ENCODE data around the gene NUDT1.

Gene NUDT1

DNA sequence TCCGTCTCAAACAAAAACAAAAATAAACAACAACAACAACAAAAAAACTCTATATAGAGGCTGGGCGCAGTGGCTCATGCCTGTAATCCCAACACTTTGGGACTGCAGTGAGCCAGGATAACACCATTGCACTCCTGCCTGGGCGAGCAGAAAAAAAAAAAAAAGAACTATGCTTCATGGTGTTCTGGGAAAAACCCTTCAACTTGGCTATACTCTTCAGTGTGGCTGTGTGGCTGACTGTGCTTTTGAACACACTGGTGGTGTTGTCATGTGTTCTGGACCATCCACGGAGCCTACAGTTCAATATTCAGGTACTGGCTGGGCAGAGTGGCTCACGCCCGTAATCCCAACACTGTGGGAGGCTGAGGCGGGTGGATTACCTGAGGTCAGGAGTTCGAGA lies 45.7 kb downstream of the NUDT1 start:
- no peak overlapping the region for H3K4me3 ChIP-seq (ENCODE audit: low read depth, low read length)
- DNase-seq (ENCODE audit: low read depth): no peak
- TF ChIP-seq, protein P1, sequence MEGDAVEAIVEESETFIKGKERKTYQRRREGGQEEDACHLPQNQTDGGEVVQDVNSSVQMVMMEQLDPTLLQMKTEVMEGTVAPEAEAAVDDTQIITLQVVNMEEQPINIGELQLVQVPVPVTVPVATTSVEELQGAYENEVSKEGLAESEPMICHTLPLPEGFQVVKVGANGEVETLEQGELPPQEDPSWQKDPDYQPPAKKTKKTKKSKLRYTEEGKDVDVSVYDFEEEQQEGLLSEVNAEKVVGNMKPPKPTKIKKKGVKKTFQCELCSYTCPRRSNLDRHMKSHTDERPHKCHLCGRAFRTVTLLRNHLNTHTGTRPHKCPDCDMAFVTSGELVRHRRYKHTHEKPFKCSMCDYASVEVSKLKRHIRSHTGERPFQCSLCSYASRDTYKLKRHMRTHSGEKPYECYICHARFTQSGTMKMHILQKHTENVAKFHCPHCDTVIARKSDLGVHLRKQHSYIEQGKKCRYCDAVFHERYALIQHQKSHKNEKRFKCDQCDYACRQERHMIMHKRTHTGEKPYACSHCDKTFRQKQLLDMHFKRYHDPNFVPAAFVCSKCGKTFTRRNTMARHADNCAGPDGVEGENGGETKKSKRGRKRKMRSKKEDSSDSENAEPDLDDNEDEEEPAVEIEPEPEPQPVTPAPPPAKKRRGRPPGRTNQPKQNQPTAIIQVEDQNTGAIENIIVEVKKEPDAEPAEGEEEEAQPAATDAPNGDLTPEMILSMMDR (conservative IDR thresholded peaks at IDR 0.05; ENCODE audit: low read depth, low read length): no peak

DNA sequence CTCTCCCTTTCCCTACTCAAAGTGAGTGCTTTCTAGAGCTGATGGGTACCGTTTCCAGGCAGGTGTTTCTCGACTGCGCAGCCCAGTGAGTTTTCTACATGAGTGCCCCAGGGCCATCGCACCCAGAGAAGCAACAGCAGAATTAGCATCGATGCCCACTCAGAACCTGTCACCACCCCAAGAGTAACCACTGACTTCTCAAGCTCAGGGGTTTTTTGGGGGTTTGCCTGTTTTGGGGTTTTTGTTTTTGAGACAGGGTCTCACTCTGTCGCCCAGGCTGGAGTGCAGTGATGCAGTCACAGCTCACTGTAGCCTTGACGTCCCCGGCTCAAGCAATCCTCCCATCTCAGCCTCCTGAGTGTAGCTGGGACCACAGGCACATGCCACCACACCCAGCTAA lies 46.5 kb downstream of the NUDT1 start:
- H3K4me3 ChIP-seq (ENCODE audit: low read depth, low read length): no peak overlapping the region
- TF ChIP-seq, protein P1 (conservative IDR thresholded peaks at IDR 0.05; ENCODE audit: low read depth, low read length): no peak

DNA sequence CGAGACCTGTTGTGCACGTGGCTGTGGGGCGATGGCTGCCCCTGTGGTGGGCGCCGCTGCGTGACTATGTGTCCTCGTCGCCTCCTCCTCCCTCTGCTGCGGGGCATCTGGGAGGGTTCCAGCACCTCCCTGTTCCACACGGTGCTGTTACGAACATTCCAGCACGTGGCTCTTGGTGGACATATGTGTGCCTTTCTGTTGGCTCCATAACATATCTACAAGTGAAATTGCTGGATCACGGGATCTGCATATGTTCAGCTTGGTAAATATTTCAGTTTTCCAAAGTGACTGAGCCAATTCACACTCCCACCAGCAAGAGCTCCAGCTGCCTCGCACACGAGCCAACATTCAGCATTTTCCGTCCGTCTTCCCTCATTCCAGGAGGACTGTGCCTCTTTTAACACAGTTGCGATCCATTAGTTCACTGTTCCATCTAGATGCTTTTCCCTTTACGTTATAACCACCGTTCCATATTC lies 47.1 kb downstream of the NUDT1 start:
- H3K4me3 ChIP-seq (ENCODE audit: low read depth, low read length): no peak overlapping the region
- DNase-seq (ENCODE audit: low read depth): no peak
- TF ChIP-seq, protein P1 (conservative IDR thresholded peaks at IDR 0.05; ENCODE audit: low read depth, low read length): no peak

More for the DNA sequence above, 46.5 kb downstream of the NUDT1 start:
- no peak for DNase-seq (ENCODE audit: low read depth)

DNA sequence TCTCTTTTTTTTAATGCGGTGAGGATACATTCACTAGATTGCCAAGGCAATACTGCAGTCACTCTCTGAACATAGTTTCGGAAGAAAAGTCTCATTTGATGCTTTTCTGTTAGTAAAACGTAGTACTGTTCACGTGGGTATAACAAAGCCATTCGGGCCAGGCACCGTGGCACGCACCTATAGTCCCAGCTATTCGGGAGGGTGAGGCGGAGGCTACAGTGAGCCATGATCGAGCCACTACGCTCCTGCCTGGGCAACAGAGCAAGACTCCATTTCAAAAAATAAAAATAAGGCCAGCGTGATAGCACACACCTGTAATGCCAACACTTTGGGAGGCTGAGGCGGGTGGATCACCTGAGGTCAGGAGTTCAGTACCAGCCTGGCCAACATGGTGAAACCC lies 47.6 kb downstream of the NUDT1 start:
- H3K4me3 ChIP-seq (ENCODE audit: low read depth, low read length): no peak overlapping the region
- TF ChIP-seq, protein P1 (conservative IDR thresholded peaks at IDR 0.05; ENCODE audit: low read depth, low read length): no peak

DNA sequence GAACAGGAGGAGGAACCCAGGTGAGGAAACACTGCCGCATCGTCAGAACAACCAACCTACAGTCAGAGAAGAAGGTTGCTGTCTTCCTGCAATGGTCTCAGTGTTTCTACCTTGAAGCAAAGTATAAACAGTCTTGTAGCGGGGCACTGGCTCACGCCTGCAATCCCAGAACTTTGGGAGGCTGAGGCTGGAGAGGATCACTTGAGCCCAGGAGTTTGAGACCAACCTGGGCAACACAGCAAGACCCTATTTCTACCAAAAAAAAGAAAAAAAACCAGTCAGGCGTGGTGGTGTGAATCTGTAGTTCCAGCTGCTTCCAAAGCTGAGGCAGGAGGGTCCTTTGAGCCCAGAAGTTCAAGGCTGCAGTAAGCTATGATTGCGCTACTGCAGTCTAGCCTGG lies 48.9 kb downstream of the NUDT1 start:
- no peak for DNase-seq (ENCODE audit: low read depth)
- TF ChIP-seq, protein P1 (conservative IDR thresholded peaks at IDR 0.05; ENCODE audit: low read depth, low read length): no peak

More for the DNA sequence above, 47.6 kb downstream of the NUDT1 start:
- no peak for DNase-seq (ENCODE audit: low read depth)

DNA sequence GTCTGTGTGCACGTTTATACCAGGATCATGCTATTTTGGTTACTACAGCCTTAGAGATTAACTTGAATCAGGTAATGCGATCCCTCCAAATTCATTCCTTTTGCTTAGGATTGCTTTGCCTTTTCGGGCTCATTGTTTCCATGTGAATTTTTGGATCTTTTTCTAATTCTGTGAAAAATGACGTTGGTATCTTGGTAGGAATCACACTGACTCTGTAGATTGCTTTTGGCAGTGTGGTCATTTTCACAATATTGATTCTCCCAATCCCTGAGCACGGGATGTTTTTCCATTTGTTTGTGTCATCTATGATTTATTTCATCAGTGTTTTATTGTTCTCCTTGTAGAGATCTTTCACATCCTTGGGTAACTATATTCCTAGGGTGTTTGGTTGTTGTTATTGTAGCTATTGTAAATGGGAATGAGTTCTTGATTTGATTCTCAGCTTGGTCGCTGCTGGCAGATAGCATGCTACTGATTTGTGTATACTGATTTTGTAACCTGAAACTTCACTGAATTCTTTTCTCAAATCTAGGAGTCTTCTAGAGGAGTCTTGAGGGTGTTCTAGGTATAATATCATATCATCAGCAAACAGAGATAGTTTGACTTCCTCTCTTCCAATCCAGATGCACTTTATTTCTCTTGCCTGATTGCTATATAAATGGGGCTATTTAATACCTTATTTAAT lies 54.1 kb downstream of the NUDT1 start:
- DNase-seq (ENCODE audit: low read depth): no peak
- no peak overlapping the region for H3K4me3 ChIP-seq (ENCODE audit: low read depth, low read length)
- TF ChIP-seq, protein P1 (conservative IDR thresholded peaks at IDR 0.05; ENCODE audit: low read depth, low read length): no peak

More for the DNA sequence above, 48.9 kb downstream of the NUDT1 start:
- no peak overlapping the region for H3K4me3 ChIP-seq (ENCODE audit: low read depth, low read length)

DNA sequence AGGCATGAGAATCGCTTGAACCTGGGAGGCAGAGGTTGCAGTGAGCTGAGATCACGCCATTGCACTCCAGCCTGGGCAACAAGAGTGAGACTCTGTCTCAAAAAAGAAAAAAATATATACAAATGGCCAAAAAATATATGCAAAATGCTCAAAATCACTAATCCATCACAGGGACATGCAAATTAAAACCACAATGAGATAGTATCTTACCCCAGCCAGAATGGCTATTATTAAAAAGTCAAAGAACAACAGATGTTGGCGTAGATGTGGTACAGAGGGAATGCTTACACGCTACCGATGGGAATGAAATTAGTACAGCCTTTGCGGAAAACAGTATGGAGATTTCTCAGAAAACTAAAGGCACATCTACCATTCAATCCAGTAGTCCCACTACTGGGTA lies 54.8 kb downstream of the NUDT1 start:
- H3K4me3 ChIP-seq (ENCODE audit: low read depth, low read length): no peak overlapping the region
- TF ChIP-seq, protein P1 (conservative IDR thresholded peaks at IDR 0.05; ENCODE audit: low read depth, low read length): no peak
- no peak for DNase-seq (ENCODE audit: low read depth)

All from choroid plexus epithelial cell (primary cell).